DND-41 (cell line): ENCODE results near the gene NLRX1.

Experiments used
- CTCF ChIP-seq: IDR thresholded peaks from 2 replicates; pipeline ENCODE4 v1.5.1; 2012; ENCODE audit warnings: borderline replicate concordance, low read length, moderate library complexity, mild to moderate bottlenecking; ENCODE audit not compliant: poor library complexity, severe bottlenecking; ENCODE audit errors: extremely low read depth
- EZH2 ChIP-seq: IDR thresholded peaks from 3 replicates; pipeline ENCODE4 v1.6.1; 2012; ENCODE audit warnings: borderline replicate concordance, low read depth, mild to moderate bottlenecking, moderate library complexity, low read length, inconsistent platforms; ENCODE audit not compliant: severe bottlenecking

GRCh38 chr11:119169282-119169719 lies 776 bp downstream of the NLRX1 start:
- TF ChIP-seq CTCF (no peak), EZH2 (no peak)
